ENCODE data around the gene OTOG.

OTOG gene

GRCh38 chr11:17696741-17697140 is 149.7 kb downstream of the OTOG start:
- Histone ChIP-seq H3K4me3 (ENCODE audit: low read depth in 1 of 2, low read length in 1 of 2) (no peak overlapping the region), H3K27ac (no peak overlapping the region), H3K36me3 (no peaks in the 10 kb centered on the region), H3K4me1 (ENCODE audit: control insufficient read depth in 1 of 2, insufficient read depth in 1 of 2, low read depth in 1 of 2, low read length in 1 of 2) (no peaks in the 10 kb centered on the region), H3K27me3 (peaks cover 76% of the 10 kb centered on the region), H3K9me3 (no peaks in the 10 kb centered on the region)
- TF ChIP-seq CTCF (IDR thresholded peaks at IDR 0.05) = no peak
